Measurements from ENCODE around the gene UGGT2.
"Not testable (repeated sequence)": the region's sequence is repeated elsewhere in the genome, so short reads cannot be mapped to it uniquely, and the experiment has no call there.

Gene UGGT2

DNA sequence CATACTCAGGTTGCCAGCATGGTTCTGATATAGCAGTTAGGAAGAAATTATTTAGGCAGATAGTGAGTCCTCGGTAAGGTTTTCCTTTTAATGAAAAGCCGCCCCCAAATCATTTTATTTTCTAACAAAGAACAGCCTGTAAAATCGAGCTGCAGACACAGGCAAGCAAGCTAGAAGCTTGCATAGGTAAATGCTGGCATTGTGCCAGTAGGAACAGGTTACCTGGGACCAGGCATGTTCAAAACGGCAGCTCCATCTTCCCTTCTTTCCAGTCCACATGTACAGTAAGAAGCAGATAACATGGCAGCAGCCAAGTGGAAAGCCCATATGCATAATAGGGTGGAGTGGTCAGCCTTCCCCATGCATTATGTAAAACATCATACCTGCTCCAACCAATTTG, 71.1 kb downstream of the UGGT2 start:
- no peak for DNase-seq (ENCODE audit: low read depth, low spot score)

- not testable (repeated sequence) for DNase-seq (ENCODE audit: low read depth, low spot score)
Measured at GRCh38 chr13:95972651-95973050, 80.5 kb downstream of the UGGT2 start.

- no peak for DNase-seq (ENCODE audit: low read depth, low spot score)
Measured at GRCh38 chr13:95970878-95971277, 82.3 kb downstream of the UGGT2 start.

GRCh38 chr13:95968906-95969305, 84.3 kb downstream of the UGGT2 start:
- no peak for DNase-seq (ENCODE audit: low read depth, low spot score)

- no peak for DNase-seq (ENCODE audit: low read depth, low spot score)
Measured at GRCh38 chr13:95957331-95957730, 95.9 kb downstream of the UGGT2 start.

- DNase-seq (ENCODE audit: low read depth, low spot score), result no peak
Measured at GRCh38 chr13:95956589-95957148, 96.5 kb downstream of the UGGT2 start.

- DNase-seq (ENCODE audit: low read depth, low spot score), result no peak
Measured at GRCh38 chr13:95955719-95956118, 97.5 kb downstream of the UGGT2 start.

GRCh38 chr13:95955255-95955654, 97.9 kb downstream of the UGGT2 start:
- DNase-seq (ENCODE audit: low read depth, low spot score), result no peak

DNA sequence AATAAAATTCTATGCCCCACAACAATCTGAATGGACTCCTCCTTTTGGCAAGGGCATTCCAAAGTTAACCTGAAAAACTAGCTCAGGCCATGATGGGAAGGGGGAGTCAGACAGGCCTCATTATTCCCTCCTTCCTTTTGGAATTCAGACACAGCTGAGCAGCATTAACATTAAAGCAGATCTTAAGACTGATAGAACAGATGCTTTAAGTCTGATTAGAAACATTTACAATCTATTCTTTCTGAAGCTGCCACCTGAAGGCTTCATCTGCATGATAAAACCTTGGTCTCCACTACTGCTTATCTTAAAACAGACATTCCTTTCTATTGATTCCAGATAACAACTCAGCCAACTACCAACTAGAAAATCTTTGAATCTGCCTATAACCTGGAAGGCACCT, 98.9 kb downstream of the UGGT2 start:
- no peak for DNase-seq (ENCODE audit: low read depth, low spot score)

- no peak for DNase-seq (ENCODE audit: low read depth, low spot score)
Measured at GRCh38 chr13:95950103-95950502, 103.1 kb downstream of the UGGT2 start.

DNA sequence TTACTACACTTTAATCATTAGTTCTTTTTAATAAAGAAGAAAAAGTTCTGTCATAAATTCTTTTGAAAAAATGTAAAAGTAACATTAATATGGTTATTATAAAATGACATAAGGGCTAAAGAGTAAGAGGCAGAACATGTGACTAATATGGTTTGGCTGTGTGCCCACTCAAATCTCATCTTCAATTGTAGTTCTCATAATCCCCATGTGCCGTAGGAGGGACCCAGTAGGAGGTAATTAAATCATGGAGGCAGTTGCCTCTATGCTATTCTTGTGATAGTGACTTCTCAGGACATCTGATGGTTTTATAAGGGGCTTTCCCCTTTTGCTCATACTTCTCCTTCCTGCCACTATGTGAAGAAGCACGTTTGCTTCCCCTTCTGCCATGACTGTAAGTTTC, 104.5 kb downstream of the UGGT2 start:
- DNase-seq (ENCODE audit: low read depth, low spot score), result peak; percentile 21

DNA sequence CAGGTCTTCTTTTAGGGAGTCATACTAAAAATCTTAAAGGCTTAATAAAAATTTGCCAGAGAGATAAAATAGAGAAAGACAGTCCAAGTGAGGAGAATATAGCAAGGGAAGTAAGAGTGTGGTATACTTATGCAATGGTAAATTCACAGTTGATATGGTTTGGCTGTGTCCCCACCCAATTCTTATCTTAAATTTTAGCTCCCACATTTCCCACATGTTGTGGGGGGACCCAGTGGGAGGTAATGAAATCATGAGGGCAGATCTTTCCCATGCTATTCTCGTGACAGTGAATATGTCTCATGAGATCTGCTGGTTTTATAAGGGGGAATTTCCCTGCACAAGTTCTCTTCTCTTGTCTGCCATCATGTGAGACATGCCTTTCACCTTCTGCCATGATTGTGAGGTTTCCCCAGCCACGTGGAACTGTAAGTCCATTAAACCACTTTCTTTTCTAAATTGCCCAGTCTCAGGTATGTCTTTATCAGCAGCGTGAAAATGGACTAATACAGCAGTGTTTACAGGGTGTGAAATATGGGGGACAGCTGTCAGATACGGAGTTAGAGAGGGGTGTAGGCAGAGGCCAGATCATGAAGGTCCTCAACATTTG, 115.4 kb downstream of the UGGT2 start:
- DNase-seq (ENCODE audit: low read depth, low spot score), result no peak

GRCh38 chr13:95931300-95932025, 121.7 kb downstream of the UGGT2 start:
- DNase-seq (ENCODE audit: low read depth, low spot score), result no peak

GRCh38 chr13:95929430-95929829, 123.8 kb downstream of the UGGT2 start:
- no peak for DNase-seq (ENCODE audit: low read depth, low spot score)

DNA sequence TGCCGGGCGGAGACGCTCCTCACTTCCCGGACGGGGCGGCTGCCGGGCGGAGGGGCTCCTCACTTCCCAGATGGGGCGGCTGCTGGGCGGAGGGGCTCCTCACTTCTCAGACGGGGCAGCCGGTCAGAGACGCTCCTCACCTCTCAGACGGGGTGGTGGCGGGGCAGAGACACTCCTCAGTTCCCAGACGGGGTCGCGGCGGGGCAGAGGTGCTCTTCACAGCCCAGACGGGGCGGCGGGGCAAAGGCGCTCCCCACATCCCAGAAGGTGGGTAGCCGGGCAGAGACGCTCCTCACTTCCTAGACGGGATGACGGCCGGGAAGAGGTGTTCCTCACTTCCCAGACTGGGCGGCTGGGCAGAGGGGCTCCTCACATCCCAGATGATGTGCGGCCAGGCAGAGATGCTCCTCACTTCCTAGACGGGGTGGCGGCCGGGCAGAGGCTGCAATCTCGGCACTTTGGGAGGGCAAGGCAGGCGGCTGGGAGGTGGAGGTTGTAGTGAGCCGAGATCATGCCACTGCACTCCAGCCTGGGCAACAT, 124.8 kb downstream of the UGGT2 start:
- DNase-seq (ENCODE audit: low read depth, low spot score), result not testable (repeated sequence)

DNA sequence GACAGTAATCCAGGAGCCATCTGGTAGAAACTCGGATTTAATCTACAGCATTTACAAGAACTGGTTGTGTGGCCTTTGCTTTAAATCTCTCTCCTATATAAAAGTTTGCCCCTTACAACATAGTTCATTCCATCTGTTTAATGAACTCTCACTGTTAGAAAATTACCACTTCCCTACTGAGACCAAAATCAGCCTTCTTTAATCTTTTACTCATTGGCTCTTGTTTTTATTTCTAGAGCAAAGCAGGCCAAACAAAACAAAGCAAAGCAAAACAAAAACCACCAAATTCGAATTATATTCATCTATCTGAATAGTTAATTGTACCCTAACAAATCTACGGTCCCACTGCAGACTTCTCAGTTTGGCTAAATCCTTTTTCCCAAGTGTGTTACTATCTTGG, 127.0 kb downstream of the UGGT2 start:
- no peak for DNase-seq (ENCODE audit: low read depth, low spot score)

- peak; percentile 57 for DNase-seq (ENCODE audit: low read depth, low spot score)
Measured at GRCh38 chr13:95924389-95924994, 128.7 kb downstream of the UGGT2 start.

DNA sequence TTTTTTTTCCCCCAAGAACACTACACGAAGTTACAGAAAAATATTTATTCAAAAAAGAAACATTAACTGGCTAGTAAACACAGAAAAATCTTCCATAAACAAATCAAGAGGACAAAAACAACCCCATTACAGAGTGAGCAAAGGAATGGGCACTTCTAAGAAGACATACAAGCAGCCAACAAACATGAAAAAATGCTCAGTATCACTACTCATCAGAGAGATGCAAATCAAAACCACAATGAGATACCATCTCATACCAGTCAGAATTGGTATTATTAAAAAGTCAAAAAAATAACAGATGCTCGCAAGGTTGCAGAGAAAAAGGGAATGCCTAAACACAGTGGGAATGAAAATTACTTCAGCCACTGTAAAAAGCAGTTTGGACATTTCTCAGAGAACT, 131.7 kb downstream of the UGGT2 start:
- no peak for DNase-seq (ENCODE audit: low read depth, low spot score)

GRCh38 chr13:95920485-95920884, 132.7 kb downstream of the UGGT2 start:
- DNase-seq (ENCODE audit: low read depth, low spot score), result no peak

GRCh38 chr13:95918860-95919259, 134.3 kb downstream of the UGGT2 start:
- no peak for DNase-seq (ENCODE audit: low read depth, low spot score)

DNA sequence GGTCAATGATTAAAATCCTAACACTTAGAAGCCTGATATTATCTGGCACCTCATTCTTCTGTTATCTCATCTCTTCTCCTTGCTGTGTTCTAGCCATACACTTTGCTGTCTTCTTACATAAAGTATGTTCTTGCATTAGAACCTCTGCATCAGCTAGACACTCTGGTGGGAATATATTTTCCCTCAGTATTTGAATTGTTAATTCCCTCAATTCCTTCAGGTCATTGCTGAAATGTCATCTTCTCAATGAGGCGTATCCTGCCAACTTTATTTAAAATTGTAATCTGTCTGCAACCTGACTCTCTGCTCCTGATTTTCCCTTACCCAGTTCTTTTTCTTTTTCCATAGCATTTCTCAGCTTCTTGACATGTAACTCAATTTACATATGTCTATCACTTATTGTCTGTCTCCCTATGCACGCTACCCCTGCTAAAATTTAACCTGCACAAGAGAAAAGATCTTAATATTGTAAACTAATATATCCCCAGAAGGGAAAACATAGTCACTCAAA, 138.2 kb downstream of the UGGT2 start:
- no peak for DNase-seq (ENCODE audit: low read depth, low spot score)

DNA sequence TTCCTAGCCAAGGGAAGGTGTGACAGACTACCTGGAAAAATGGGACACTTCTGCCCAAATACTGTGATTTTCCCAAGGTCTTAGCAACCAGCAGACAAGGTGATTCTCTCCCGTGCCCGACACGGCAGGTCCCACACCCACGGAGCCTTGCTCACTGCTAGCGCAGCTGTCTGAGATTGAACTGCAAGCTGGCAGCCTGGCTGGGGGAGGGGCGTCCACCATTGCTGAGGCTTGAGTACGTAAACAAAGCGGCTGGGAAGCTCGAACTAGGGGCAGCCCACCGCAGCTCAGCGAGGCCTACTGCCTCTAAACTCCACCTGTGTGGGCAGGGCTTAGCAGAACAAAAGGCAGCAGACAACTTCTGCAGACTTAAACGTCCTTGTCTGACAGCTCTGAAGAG, 146.2 kb downstream of the UGGT2 start:
- DNase-seq (ENCODE audit: low read depth, low spot score), result no peak

All from smooth muscle cell of the brain vasculature (primary cell).